ENCODE data around the gene IFNAR1. TPM values are rescaled to one million over a fixed set of nuclear protein-coding genes. Genes with fewer than 3 reads are reported as not detected.

The IFNAR1 gene
- total and polyA plus RNA-seq, 9 of the 15 experiments (the other 6 are each of a cell fraction or from before 2014, with no cell fraction given) = 8.6 to 31.8 (median 14.8) TPM

- TF ChIP-seq SNRNP70 (optimal IDR thresholded peaks at IDR 0.05; ENCODE audit: low read depth, low read length) (no peak), CREM (IDR thresholded peaks at IDR 0.05; ENCODE audit: low read depth) (peak; percentile 59), CCNT2 (IDR thresholded peaks at IDR 0.05; ENCODE audit: borderline replicate concordance, extremely low read depth, insufficient read length, low read depth, low read length) (no peak), RBFOX2 (IDR thresholded peaks at IDR 0.05; ENCODE audit: low read depth, low read length) (no peak), TSC22D4 (tag; IDR thresholded peaks at IDR 0.05) (no peak), NEUROD1 (IDR thresholded peaks at IDR 0.05; ENCODE audit: borderline replicate concordance, low read depth, low read length, partially characterized antibody) (peak; percentile 63), FOXJ2 (tag; IDR thresholded peaks at IDR 0.05) (no peak), DIDO1 (tag; IDR thresholded peaks at IDR 0.05; ENCODE audit: low read depth) (no peak), XRCC3 (IDR thresholded peaks at IDR 0.05) (no peak), HLTF (IDR thresholded peaks at IDR 0.05) (no peak), MAFK (IDR thresholded peaks at IDR 0.05; ENCODE audit: low read length) (0 out of 2 replicates have a peak, but pooled peaks have one; percentile 14), RAD21 (CRISPR knock-in tag; conservative IDR thresholded peaks at IDR 0.05 in 1 of 2, IDR thresholded peaks at IDR 0.05 in 1 of 2) (peak; percentile 48 to 75), ZBTB26 (CRISPR knock-in tag; IDR thresholded peaks at IDR 0.05) (peak; percentile 3; the same call in 1 of the 2 replicates), NCOA4 (IDR thresholded peaks at IDR 0.05; ENCODE audit: partially characterized antibody) (no peak), SMAD4 (CRISPR knock-in tag; conservative IDR thresholded peaks at IDR 0.05) (peak; percentile 41; the same call in 1 of the 2 replicates), ZNF436 (CRISPR knock-in tag; IDR thresholded peaks at IDR 0.05) (no peak), KLF10 (CRISPR knock-in tag; IDR thresholded peaks at IDR 0.05) (no peak), ELF4 (CRISPR knock-in tag; IDR thresholded peaks at IDR 0.05) (0 out of 2 replicates have a peak, but pooled peaks have one; percentile 14), POLR2B (IDR thresholded peaks at IDR 0.05; ENCODE audit: low read depth, partially characterized antibody) (no peak), ZNF512 (tag; IDR thresholded peaks at IDR 0.05) (no peak), MXD1 (CRISPR knock-in tag; IDR thresholded peaks at IDR 0.05; ENCODE audit: borderline replicate concordance, poor library complexity, severe bottlenecking) (no peak), ZHX1 (conservative IDR thresholded peaks at IDR 0.05; ENCODE audit: low read length) (0 out of 2 replicates have a peak, but pooled peaks have one; percentile 56), PURB (CRISPR knock-in tag; IDR thresholded peaks at IDR 0.05; ENCODE audit: low read depth) (no peak)
Measured at GRCh38 chr21:33360881-33361602, 36.3 kb downstream of the IFNAR1 start (continued).
